Measurements from ENCODE around the gene RPRD1B. TPM values are rescaled to one million over a fixed set of nuclear protein-coding genes. Genes with fewer than 3 reads are reported as not detected.

Gene RPRD1B
- total and polyA plus RNA-seq, 2 experiments from 2014 or later = 31.0 to 43.5 TPM

DNA sequence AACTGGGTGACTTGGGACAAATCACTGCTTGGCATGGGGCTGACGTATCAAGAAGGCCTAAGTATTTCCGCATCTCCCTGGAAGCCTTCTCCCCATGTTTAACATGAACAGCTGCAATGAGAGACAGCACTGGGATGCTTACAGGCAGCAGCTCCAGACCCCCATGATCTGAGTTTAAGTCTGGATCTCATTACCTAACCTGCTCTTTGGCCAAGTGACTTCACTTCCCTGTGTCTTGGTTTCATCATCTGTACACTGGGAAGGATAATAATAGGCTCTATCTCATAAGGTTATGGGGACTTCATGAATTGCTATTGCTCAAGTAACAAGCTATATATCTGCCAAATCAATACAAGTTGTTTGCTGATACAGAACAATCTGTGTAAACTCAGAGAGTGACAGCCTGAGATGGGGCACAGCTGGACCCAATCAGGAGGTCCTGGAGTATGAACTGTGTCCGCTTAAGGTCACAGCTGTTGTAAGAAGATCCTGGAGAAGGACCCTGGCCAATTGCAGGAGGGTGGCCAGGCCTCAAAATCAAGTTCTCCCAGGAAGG is 75.5 kb downstream of the RPRD1B start:
- DNase-seq (ENCODE audit: low read depth in 1 of 2, low spot score in 1 of 2) = peak in 1 of 2 donors; percentile 85
- Histone ChIP-seq H3K36me3 (no peaks in the 10 kb centered on the region), H3K27me3 (no peaks in the 10 kb centered on the region), H3K9me3 (ENCODE audit: low read depth) (no peaks in the 10 kb centered on the region), H3K4me1 (ENCODE audit: low read depth) (peaks cover 42% of the 10 kb centered on the region), H3K4me3 (no peak overlapping the region), H3K27ac (peak overlapping the region; percentile 93)
- TF ChIP-seq, protein P1, sequence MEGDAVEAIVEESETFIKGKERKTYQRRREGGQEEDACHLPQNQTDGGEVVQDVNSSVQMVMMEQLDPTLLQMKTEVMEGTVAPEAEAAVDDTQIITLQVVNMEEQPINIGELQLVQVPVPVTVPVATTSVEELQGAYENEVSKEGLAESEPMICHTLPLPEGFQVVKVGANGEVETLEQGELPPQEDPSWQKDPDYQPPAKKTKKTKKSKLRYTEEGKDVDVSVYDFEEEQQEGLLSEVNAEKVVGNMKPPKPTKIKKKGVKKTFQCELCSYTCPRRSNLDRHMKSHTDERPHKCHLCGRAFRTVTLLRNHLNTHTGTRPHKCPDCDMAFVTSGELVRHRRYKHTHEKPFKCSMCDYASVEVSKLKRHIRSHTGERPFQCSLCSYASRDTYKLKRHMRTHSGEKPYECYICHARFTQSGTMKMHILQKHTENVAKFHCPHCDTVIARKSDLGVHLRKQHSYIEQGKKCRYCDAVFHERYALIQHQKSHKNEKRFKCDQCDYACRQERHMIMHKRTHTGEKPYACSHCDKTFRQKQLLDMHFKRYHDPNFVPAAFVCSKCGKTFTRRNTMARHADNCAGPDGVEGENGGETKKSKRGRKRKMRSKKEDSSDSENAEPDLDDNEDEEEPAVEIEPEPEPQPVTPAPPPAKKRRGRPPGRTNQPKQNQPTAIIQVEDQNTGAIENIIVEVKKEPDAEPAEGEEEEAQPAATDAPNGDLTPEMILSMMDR (IDR thresholded peaks at IDR 0.05; ENCODE audit: low read depth, low read length) = no peak

DNA sequence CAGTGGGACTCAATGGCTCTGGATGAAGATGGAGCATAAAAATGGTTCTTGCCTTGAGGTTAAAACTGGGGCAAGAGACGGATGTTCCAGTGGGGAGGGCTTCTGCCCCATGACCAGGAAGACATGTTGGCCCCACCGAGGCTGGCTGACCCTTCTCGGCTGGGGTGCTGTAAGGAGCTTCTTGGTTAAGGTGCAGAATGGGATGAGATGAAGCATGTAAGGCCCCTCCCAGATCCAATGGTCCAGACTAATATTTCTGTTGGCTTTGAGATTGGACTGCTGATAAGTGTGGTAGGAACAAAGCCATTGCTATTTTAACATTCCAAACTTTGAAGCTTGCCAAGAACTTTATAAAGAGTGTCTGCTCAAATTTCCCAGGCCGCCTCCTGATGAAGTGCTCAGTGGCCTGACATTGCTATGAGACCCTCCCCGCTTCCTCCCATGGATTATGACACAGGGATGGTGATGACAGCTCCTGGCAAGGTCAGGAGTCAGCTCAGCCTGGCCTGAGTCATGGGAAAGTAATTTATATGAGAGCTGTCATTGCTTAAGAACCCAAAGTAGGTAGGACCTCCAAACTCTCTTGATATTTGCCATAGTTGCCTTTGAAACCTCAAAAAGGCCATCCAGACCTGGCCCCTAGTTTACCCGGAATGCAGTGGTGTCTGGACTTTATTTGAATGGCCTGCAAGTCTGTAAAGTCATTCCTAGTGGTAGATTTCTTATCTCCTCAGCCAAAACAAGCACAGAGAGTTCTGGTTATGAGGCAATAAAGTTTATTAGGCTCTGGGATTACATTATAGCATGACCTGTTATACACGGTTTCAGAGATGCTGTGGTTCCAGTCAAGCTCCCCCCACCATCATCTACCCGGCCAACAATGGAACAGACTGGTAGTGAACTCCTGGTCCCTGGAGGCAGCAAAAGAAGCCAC is 76.3 kb downstream of the RPRD1B start:
- H3K4me1 ChIP-seq (ENCODE audit: low read depth) = peaks cover 42% of the 10 kb centered on the region
- H3K27me3 ChIP-seq = no peaks in the 10 kb centered on the region
- TF ChIP-seq, protein P1 (IDR thresholded peaks at IDR 0.05; ENCODE audit: low read depth, low read length) = no peak
- peak overlapping the region; percentile 93 for H3K27ac ChIP-seq
- DNase-seq (ENCODE audit: low read depth in 1 of 2, low spot score in 1 of 2) = peak; percentile 85 to 98
- no peak overlapping the region for H3K4me3 ChIP-seq
- no peaks in the 10 kb centered on the region for H3K36me3 ChIP-seq
- H3K9me3 ChIP-seq (ENCODE audit: low read depth) = no peaks in the 10 kb centered on the region

DNA sequence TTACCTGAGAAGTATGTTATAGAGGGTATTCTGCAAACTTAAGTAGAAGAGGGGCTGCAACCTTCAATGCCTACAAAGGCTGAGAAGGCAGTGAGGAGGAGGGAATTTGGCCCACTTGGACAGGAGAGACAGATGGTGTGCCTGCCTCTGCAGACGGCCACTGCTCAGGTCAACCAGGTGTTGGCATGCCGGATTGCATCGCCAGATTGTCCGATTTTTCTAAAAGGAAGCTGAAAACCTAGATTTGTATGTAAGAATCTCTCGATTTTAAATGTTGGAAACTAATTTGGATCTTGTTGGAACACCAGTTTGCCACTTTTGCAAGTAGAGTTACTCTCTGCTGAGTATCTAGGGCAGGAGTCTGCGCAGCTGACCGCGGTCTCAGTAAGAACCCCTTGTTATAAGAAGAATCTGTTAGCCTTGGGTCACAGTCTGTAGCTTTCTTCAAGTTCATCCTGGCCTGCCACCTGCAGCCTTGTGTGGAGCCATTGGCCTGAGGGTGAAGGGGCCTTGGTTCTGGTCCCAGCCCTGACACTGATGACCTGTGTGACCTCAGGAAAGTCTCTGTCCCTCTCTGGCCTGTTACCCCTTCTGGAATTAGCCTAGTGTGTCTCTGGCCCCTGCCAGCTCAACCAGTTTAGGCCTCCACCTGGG is 77.1 kb downstream of the RPRD1B start:
- Histone ChIP-seq H3K4me3 (no peak overlapping the region), H3K9me3 (ENCODE audit: low read depth) (no peaks in the 10 kb centered on the region), H3K36me3 (no peaks in the 10 kb centered on the region), H3K27me3 (no peaks in the 10 kb centered on the region), H3K4me1 (ENCODE audit: low read depth) (peaks cover 42% of the 10 kb centered on the region), H3K27ac (peak overlapping the region; percentile 93)
- DNase-seq (ENCODE audit: low read depth in 1 of 2, low spot score in 1 of 2) = no peak
- TF ChIP-seq, protein P1 (IDR thresholded peaks at IDR 0.05; ENCODE audit: low read depth, low read length) = no peak

DNA sequence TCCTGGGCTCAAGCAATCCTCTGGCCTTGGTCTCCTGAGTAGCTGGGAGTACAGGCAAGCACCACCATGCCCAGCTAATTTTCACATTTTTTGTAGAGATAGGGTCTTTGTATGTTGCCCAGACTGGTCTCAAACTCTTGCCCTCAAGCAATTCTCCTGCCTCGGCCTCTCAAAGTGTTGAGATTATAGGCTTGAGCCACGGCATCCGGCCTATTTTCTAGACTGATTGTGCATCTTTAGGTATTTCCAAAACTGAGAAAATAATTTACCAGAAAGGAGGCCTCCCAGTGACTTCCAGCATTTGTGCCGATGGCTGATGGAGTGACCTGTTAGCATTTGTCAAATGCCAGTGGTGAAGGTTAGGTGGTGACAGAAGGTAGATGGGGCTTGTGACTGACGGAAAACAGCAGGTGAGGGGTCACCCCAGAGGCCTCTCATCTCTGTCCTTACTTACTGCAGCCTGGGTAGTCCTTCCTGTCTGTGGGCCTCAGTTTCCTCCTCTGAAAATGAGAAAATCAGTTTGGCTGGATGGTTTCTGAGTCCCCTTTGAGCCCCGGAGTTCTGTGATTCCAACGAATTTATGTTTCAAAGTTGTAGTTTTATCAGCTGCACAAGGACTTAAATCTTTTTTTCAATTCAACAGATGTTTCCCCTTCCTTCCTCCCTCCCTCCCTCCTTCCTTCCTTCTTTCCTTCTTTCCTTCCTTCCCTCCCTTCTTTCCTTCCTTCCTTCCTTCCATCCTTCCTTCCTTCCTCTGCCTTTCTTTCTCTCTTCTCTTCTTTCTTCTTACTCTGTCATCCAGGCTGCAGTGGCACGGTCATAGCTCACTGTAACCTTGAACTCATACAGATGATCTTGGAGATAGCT is 78.1 kb downstream of the RPRD1B start:
- Histone ChIP-seq H3K36me3 (no peaks in the 10 kb centered on the region), H3K27ac (peak overlapping the region; percentile 93), H3K9me3 (ENCODE audit: low read depth) (no peaks in the 10 kb centered on the region), H3K4me3 (no peak overlapping the region), H3K4me1 (ENCODE audit: low read depth) (peaks cover 45% of the 10 kb centered on the region), H3K27me3 (no peaks in the 10 kb centered on the region)
- DNase-seq (ENCODE audit: low read depth in 1 of 2, low spot score in 1 of 2) = no peak
- TF ChIP-seq, protein P1 (IDR thresholded peaks at IDR 0.05; ENCODE audit: low read depth, low read length) = no peak
